Brain microvascular endothelial cell (primary cell): ENCODE data around the gene CPNE4.

ENCODE experiments used
- DNase-seq: peaks from one replicate; pipeline ENCODE4 v3.0.0-alpha.2; 2020
- H3K27ac ChIP-seq: fragments of 250-450 bp; sonication (Bioruptor Pico); 2 replicates; pipeline ENCODE4 v1.5.1; 2020; ENCODE audit warnings: mild to moderate bottlenecking, moderate library complexity
- H3K27me3 ChIP-seq: fragments of 250-450 bp; sonication (Bioruptor Pico); replicated peaks from 2 replicates; pipeline ENCODE4 v1.5.1; 2020; ENCODE audit warnings: mild to moderate bottlenecking
- H3K36me3 ChIP-seq: fragments of 250-450 bp; sonication (Bioruptor Pico); replicated peaks from 2 replicates; pipeline ENCODE4 v1.5.1; 2020; ENCODE audit warnings: mild to moderate bottlenecking
- H3K4me3 ChIP-seq: 2 replicates; pipeline ENCODE4 v1.5.1; 2011; ENCODE audit warnings: low read depth, mild to moderate bottlenecking, control low read depth, low read length, moderate library complexity
- in situ Hi-C: cut with HindIII; loops from 2 replicates; pipeline ENCODE4 v1.10.0; 2017; ENCODE audit warnings: low sequenced_read_pairs, low pct_ligation_motif_present
- TF ChIP-seq, protein P1 (sequence below): IDR thresholded peaks from 2 replicates; pipeline ENCODE4 v1.5.1; 2011; ENCODE audit warnings: low read depth, mild to moderate bottlenecking, moderate library complexity, low read length, control low read depth, inconsistent platforms; ENCODE audit errors: missing control alignments

The CPNE4 gene

DNA sequence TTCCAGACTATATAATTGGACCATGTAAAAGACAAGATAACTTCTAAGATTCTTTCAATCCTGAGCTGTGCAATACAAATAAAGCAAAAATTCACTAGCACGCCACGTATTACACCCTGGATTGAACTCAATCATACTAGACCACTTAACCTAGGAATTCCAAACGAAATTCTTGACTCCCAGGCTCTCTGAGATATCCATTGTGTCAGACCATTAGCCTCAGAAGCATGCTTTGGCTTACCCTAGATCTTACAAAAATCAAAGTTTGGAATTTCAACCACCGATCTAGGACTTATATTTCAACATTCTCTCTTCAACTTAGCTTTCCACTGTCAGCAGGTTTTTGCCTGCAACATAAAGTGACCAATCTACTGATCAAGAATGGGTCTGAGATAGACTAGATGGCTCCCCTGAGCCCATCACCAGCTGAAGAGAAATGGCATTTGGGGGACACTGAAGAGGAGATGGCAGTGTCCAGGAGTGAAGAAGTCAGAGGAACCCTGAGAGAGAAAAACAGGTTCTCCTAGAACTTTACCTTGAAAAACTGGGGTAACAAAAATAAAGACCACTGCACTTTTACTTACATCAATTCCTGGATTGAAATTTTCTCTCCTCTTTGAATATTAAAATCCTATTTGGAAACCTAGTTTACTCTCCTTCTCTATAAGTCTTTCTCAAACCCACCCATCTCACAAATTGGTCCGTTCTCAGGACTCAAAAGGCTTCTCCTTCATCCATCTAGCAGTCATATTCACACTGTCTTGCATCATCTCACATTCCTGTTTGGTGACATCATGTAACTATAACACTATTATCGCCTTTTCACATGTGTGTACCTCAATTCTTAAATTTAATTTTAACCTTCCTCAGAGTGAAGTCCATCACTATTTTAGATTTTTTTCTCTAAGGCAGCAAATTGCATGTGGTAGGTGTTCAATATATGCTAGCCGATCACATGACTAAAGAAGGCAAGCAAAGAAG lies 18.5 kb downstream of the CPNE4 start:
- no peaks in the 10 kb centered on the region for H3K36me3 ChIP-seq
- no peaks in the 10 kb centered on the region for H3K27me3 ChIP-seq
- TF ChIP-seq, protein P1, sequence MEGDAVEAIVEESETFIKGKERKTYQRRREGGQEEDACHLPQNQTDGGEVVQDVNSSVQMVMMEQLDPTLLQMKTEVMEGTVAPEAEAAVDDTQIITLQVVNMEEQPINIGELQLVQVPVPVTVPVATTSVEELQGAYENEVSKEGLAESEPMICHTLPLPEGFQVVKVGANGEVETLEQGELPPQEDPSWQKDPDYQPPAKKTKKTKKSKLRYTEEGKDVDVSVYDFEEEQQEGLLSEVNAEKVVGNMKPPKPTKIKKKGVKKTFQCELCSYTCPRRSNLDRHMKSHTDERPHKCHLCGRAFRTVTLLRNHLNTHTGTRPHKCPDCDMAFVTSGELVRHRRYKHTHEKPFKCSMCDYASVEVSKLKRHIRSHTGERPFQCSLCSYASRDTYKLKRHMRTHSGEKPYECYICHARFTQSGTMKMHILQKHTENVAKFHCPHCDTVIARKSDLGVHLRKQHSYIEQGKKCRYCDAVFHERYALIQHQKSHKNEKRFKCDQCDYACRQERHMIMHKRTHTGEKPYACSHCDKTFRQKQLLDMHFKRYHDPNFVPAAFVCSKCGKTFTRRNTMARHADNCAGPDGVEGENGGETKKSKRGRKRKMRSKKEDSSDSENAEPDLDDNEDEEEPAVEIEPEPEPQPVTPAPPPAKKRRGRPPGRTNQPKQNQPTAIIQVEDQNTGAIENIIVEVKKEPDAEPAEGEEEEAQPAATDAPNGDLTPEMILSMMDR = no peak
- DNase-seq = no peak
- in situ Hi-C loops = loop anchor here (25.0 kb wide), 1 partner anchor 229 kb away; no protein-coding TSS in a partner anchor
- H3K4me3 ChIP-seq = no peak overlapping the region
- no peak overlapping the region for H3K27ac ChIP-seq

- TF ChIP-seq, protein P1 = no peak
- Histone ChIP-seq H3K4me3 (no peak overlapping the region), H3K27me3 (no peaks in the 10 kb centered on the region), H3K27ac (no peak overlapping the region), H3K36me3 (no peaks in the 10 kb centered on the region)
- no peak for DNase-seq
- in situ Hi-C loops = loop anchor here (25.0 kb wide), 1 partner anchor 227 kb away; no protein-coding TSS in a partner anchor
Measured at GRCh38 chr3:132014105-132014504, 20.7 kb downstream of the CPNE4 start.

DNA sequence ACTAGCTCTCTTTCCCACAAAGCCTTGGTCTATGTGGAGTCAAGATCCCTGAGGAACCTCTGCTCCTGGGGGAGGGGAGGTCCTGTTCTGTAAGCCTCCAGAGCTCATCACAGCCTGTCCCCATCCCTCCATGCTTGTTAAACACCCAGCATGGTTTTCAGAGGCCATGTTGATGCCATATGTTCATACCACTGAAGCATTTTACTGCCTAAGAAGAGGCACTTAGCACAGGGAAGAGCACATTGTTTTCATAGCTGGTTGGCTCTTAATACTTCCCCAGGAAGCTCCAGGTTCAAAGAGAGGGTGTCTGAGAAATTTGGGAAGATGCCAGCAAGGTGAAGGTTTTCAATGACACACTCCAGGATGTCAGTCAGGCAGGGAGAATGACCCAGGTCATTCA lies 25.6 kb downstream of the CPNE4 start:
- Histone ChIP-seq H3K4me3 (no peak overlapping the region), H3K27ac (no peak overlapping the region), H3K36me3 (no peaks in the 10 kb centered on the region), H3K27me3 (no peaks in the 10 kb centered on the region)
- TF ChIP-seq, protein P1 = no peak
- DNase-seq = no peak
- in situ Hi-C loops = loop anchor here (25.0 kb wide), 1 partner anchor 222 kb away; no protein-coding TSS in a partner anchor

- Histone ChIP-seq H3K27me3 (no peaks in the 10 kb centered on the region), H3K4me3 (no peak overlapping the region), H3K36me3 (no peaks in the 10 kb centered on the region), H3K27ac (no peak overlapping the region)
- TF ChIP-seq, protein P1 = no peak
- no peak for DNase-seq
- in situ Hi-C loops = loop anchor here (25.0 kb wide), 1 partner anchor 222 kb away; no protein-coding TSS in a partner anchor
Measured at GRCh38 chr3:132008837-132009236, 26.0 kb downstream of the CPNE4 start.

GRCh38 chr3:132007617-132008016 lies 27.2 kb downstream of the CPNE4 start:
- no peak overlapping the region for H3K27ac ChIP-seq
- no peak for DNase-seq
- in situ Hi-C loops = loop anchor here (25.0 kb wide), 1 partner anchor 220 kb away; no protein-coding TSS in a partner anchor

More at GRCh38 chr3:132007617-132008016, 27.2 kb downstream of the CPNE4 start:
- H3K27me3 ChIP-seq = no peaks in the 10 kb centered on the region
- no peaks in the 10 kb centered on the region for H3K36me3 ChIP-seq
- H3K4me3 ChIP-seq = no peak overlapping the region
- TF ChIP-seq, protein P1 = no peak
